Cortex of kidney (tissue), 1 donor: ENCODE data around the gene PFAS.
"Not testable (repeated sequence)": the region's sequence is repeated elsewhere in the genome, so short reads cannot be mapped to it uniquely, and the experiment has no call there.

Experiments
- DNase-seq: peaks from one replicate; lab custom pipeline; 2025; lab: John Stamatoyannopoulos, UW

PFAS gene

GRCh38 chr17:8248751-8249607, at the start of gene PFAS:
TSS of gene PFAS (plus strand) at chr17:8249289. CDS start at chr17:8253938, 4,649 bp downstream.
- DNase-seq, result no peak

- no peak for DNase-seq
Observed at GRCh38 chr17:8204761-8205555, 44.1 kb upstream of the PFAS start.

DNA sequence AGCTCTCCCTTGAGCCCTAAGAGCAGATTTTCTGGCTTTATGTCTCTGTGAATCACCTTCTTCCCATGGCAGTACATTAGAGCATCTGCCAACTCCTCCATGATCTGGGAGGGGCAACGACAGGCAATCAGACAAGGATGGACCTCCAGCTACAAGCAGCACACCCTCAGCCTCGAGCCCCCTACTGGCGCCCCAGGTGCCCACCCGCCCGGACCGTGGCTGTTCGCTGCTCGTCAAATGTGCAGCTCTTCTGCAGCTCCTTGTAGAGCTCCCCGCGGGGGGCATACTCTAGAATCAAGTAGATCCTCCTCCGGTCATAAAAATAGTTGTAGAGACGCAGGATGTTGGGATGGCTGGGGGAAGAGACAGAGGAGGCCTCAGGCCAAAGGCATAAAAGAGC, 42.6 kb upstream of the PFAS start:
- no peak for DNase-seq

DNA sequence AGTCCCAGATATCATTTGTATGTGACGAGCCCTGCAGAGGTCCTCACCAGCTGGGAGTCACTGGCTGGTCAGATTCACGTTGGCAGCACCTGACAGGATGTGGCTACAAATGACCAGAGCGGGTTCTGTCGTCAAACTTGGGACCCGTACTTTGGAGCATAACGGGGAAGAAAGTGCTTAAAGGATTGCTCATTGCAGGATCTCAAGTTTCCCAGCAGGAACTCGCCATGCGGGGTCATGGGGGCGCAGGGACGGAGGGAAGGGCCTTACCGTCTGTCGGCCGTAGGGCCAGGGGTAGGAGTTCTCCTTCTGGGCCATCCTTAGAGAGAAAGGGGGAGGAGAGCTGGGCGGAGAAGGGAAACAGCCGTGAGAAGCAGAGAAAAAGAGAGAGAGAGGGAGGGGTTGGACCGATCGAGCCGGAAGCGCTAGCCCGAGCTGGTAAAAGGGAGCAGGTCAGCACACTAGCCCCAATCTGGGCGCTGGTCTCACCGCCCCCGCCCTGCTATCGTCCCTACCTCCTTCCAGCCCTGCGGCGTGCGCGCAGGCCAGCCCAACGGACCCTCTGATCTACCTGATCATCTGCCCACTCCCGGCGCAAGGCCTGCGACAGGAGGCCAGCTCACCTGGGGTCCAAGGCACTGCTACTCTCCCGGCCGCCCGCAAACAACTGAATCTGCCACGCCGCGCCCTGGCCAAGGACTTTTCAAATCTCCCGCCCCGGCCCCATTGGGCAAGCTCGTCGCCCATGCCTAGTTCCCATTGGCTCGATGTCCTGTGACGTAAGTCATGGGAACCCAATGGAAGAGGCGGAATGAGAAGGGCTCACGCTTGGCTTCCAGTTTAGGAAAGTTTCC, 39.0 kb upstream of the PFAS start, which contains the start of gene AURKB:
Gene AURKB (minus strand): TSS at position 669 of the 854 bp plus-strand sequence. CDS start 351 bp downstream, at position 318.
- no peak for DNase-seq

DNA sequence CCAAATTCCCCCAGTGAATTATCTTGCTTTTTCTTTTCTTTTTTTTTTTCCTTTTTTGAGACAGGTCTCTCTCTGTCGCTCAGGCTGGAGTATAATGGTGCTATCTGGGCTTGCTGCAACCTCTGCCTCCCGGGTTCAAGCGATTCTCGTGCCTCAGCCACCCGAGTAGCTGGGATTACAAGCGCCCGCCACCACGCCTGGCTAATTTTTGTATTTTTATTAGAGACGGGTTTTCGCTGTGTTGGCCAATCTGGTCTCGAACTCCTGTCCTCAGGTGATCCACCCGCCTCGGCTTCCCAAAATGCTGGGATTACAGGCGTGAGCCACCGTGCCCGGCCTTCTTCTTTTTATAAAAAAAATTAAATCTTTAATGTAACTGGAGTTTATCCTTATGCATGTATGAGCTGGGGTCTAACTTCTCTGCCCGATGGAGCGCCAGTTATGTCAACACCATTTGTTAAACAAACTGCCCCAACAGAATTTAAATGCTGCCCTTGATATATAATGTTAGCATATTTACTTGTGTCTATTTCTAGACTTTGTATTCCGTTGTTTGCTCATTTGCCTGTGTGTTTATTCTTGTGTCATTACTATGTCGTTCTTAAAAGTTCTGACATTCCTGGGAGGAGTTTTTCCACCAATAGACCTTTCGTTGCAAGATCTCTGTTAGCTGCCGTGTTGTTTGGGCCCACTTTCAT, 38.2 kb upstream of the PFAS start:
- no peak for DNase-seq

GRCh38 chr17:8212312-8213180, 36.5 kb upstream of the PFAS start:
- DNase-seq, result no peak

DNA sequence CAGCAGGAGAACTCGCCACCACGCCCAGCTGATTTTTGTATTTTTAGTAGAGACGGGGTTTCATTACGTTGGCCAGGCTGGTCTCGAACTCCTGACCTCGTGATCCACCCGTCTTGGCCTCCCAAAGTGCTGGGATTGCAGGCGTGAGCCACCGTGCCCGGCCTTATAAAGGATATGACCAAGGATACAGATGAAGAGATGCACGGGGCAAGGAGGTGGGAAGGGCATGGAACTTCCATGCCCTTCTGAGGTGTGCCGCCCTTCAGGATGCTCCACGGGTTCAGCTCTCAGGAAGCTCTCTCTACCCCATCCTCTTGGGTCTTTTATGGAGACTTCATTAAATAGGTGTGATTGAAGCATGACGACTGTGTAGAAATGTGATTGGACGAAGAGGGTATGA, 35.1 kb upstream of the PFAS start:
- DNase-seq, result not testable (repeated sequence)

- no peak for DNase-seq
Observed at GRCh38 chr17:8220783-8221662, 28.1 kb upstream of the PFAS start.

GRCh38 chr17:8221663-8222379, 27.3 kb upstream of the PFAS start:
- no peak for DNase-seq

GRCh38 chr17:8222380-8222629, 26.8 kb upstream of the PFAS start:
- DNase-seq, result no peak

DNA sequence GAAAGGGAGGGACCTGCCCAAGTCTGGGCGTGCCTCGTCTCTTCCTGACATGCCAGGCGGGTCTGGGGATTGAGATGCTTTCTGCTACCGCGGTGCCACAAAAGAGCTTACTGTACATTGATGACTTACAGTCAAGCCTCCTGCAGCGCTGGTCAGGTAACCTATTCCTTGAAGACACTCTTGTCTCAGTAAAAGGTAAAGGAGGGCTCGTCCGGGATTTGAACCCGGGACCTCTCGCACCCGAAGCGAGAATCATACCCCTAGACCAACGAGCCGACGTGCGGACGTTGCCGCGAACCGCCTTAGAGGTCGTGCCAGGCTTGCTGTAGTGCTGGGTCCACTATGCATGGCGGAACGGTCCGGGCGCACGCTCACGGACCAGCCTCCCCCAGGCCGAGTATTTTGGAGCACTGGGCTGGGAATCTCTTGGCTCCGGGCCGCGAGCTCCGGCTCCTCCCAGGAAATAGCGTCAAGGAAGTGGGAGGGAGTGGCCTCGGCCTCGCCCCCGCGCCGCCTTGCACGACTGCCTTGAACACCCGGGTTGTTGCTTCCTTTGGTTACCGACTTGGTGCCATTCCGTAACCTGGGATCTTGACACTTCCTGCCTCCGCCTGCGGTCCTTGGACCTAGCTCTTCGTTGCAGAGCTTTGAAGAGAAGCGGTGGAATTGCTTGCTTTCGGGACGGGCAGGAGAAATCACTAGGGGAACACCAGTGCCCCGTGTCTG, 26.3 kb upstream of the PFAS start:
- DNase-seq, result peak; percentile 49

GRCh38 chr17:8223356-8224126, 25.5 kb upstream of the PFAS start:
- no peak for DNase-seq

DNA sequence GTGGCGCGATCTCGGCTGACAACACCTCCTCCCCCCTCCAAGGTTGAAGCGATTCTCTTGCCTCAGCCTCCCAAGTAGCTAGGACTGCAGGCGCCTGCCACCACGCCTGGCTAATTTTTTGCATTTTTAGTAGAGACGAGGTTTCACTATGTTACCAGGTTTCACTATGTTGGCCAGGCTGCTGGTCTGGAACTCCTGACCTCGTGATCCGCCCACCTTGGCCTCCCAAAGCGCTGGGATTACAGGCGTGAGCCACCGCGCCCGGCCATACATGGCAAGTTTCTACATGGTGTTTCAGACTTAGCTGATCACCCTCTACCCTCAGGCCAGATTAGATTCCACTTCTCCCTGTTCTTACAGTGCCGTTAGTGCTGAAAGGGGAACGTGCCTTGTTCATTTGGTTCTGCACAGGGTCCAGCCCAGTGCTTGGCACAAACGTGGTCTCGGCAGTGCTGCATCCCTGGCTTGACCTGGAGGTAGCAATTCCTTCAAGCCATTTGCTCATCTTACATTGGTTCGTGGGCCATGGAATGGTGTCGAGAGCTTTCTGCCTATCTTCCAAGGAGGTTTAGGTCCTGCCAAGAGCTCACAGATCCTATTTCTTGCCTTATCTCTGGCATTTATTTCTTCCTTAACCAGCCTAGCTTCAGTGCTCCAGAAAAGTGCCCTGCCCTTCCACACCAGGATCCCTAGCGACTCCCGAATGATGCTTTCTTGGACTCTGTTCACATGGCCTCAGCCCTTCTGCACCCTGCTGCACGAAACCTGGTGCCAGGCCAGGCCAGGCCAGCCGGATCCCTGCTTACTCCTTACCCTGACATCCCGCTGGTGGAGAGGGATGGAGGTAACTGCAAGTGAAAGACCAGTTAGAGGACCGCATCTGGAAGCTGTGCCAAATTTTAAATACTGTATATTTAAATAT, 23.9 kb upstream of the PFAS start:
- DNase-seq, result no peak

- DNase-seq, result no peak
Observed at GRCh38 chr17:8225813-8226535, 23.1 kb upstream of the PFAS start.

DNA sequence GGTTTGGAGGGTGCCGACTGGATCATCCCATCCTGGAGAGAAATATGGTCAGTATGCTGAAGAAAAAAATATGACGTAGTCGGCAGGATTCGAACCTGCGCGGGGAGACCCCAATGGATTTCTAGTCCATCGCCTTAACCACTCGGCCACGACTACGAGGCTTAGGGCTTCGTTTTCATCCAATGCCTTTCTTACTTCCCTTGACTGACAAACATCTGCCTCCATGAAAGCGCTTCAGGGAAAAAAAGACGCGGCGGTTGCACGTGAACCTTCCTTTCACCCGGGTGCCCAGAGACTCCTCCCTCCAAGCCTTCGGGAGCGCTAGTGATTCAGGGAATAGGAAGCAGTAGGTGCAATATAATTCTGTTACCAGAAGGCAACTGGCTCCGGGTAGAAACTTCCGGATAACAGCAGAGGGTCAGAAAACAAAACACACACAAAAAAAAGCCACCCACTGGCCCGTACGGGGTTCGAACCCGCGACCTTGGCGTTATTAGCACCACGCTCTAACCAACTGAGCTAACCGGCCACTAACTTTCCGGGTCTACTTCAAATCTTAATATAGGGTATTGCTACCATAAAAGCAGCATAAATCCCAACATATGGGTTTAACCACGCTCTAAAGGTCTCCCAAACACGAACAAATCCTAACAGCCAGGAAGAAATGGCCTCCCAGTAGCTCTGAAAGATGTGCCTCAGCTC, 22.4 kb upstream of the PFAS start:
- no peak for DNase-seq
